ENCODE measurements around the gene SPOCK3.

Gene SPOCK3

GRCh38 chr4:167176723-167177367 lies 57.4 kb downstream of the SPOCK3 start:
- no peak for DNase-seq (ENCODE audit: low spot score)

GRCh38 chr4:167171928-167172327 lies 62.4 kb downstream of the SPOCK3 start:
- no peak for DNase-seq (ENCODE audit: low spot score)

GRCh38 chr4:167168611-167169010 lies 65.7 kb downstream of the SPOCK3 start:
- DNase-seq (ENCODE audit: low spot score) = no peak

- DNase-seq (ENCODE audit: low spot score) = no peak
Observed at GRCh38 chr4:167150587-167150986, 83.7 kb downstream of the SPOCK3 start.

- no peak for DNase-seq (ENCODE audit: low spot score)
Observed at GRCh38 chr4:167144605-167145004, 89.7 kb downstream of the SPOCK3 start.

- no peak for DNase-seq (ENCODE audit: low spot score)
Observed at GRCh38 chr4:167143018-167143417, 91.3 kb downstream of the SPOCK3 start.

- DNase-seq (ENCODE audit: low spot score) = no peak
Observed at GRCh38 chr4:167136270-167136669, 98.0 kb downstream of the SPOCK3 start.

- no peak for DNase-seq (ENCODE audit: low spot score)
Observed at GRCh38 chr4:167129146-167129545, 105.1 kb downstream of the SPOCK3 start.

- DNase-seq (ENCODE audit: low spot score) = no peak
Observed at GRCh38 chr4:167119392-167119791, 114.9 kb downstream of the SPOCK3 start.

GRCh38 chr4:167117273-167117672 lies 117.0 kb downstream of the SPOCK3 start:
- no peak for DNase-seq (ENCODE audit: low spot score)

- no peak for DNase-seq (ENCODE audit: low spot score)
Observed at GRCh38 chr4:167114416-167114971, 119.8 kb downstream of the SPOCK3 start.

GRCh38 chr4:167111622-167112021 lies 122.7 kb downstream of the SPOCK3 start:
- DNase-seq (ENCODE audit: low spot score) = no peak

GRCh38 chr4:167111092-167111491 lies 123.2 kb downstream of the SPOCK3 start:
- no peak for DNase-seq (ENCODE audit: low spot score)

GRCh38 chr4:167109859-167110258 lies 124.4 kb downstream of the SPOCK3 start:
- no peak for DNase-seq (ENCODE audit: low spot score)

- no peak for DNase-seq (ENCODE audit: low spot score)
Observed at GRCh38 chr4:167105857-167106256, 128.4 kb downstream of the SPOCK3 start.

GRCh38 chr4:167102475-167102874 lies 131.8 kb downstream of the SPOCK3 start:
- DNase-seq (ENCODE audit: low spot score) = no peak

GRCh38 chr4:167101035-167101434 lies 133.3 kb downstream of the SPOCK3 start:
- no peak for DNase-seq (ENCODE audit: low spot score)

GRCh38 chr4:167100120-167100519 lies 134.2 kb downstream of the SPOCK3 start:
- no peak for DNase-seq (ENCODE audit: low spot score)

- no peak for DNase-seq (ENCODE audit: low spot score)
Observed at GRCh38 chr4:167088115-167088514, 146.2 kb downstream of the SPOCK3 start.

- DNase-seq (ENCODE audit: low spot score) = no peak
Observed at GRCh38 chr4:167084321-167084720, 150.0 kb downstream of the SPOCK3 start.

- DNase-seq (ENCODE audit: low spot score) = no peak
Observed at GRCh38 chr4:167079762-167080161, 154.5 kb downstream of the SPOCK3 start.

GRCh38 chr4:167052631-167053091 lies 181.6 kb downstream of the SPOCK3 start:
- DNase-seq (ENCODE audit: low spot score) = no peak

GRCh38 chr4:167049257-167049656 lies 185.0 kb downstream of the SPOCK3 start:
- DNase-seq (ENCODE audit: low spot score) = no peak

GRCh38 chr4:167041524-167041923 lies 192.8 kb downstream of the SPOCK3 start:
- no peak for DNase-seq (ENCODE audit: low spot score)

Measured in hematopoietic multipotent progenitor cell treated with erythropoietin and hydrocortisone succinate and interleukin-3 and kit ligand, for 15 days (in vitro differentiated cells).